ENCODE data around the gene CDYL. TPM values are rescaled to one million over a fixed set of nuclear protein-coding genes. Genes with fewer than 3 reads are reported as not detected.

The CDYL gene
- total and polyA plus RNA-seq, 8 donors, result 3.4 to 15.3 (median 10.2) TPM

GRCh38 chr6:4953440-4953839, 177.2 kb downstream of the CDYL start:
- no peak overlapping the region for H3K4me3 ChIP-seq
- H3K27ac ChIP-seq, result no peak overlapping the region
- 94 to 97% methylated on average over 12 of the region's 12 CpGs for WGBS, 2 donors
- ATAC-seq (no peak), DNase-seq (no peak), FAIRE-seq (no peak)
- intact Hi-C loops (cut with DNase I), result no loop called here
- no peaks in the 10 kb centered on the region for H3K27me3 ChIP-seq
- H3K4me1 ChIP-seq, result no peaks in the 10 kb centered on the region
- H3K36me3 ChIP-seq, result peaks cover 0 to 6% (median 0%) of the 10 kb centered on the region in 3 donors
- no peaks in the 10 kb centered on the region for H3K9me3 ChIP-seq
- no peak for TF ChIP-seq CTCF (IDR thresholded peaks at IDR 0.05)

GRCh38 chr6:4956625-4957024, 180.4 kb downstream of the CDYL start:
- no peak overlapping the region for H3K27ac ChIP-seq
- no peaks in the 10 kb centered on the region for H3K9me3 ChIP-seq
- no peak for FAIRE-seq
- no peaks in the 10 kb centered on the region for H3K27me3 ChIP-seq
- 84 to 87% methylated on average over 5 of the region's 5 CpGs for WGBS, 2 donors
- peaks cover 0 to 6% (median 0%) of the 10 kb centered on the region in 3 donors for H3K36me3 ChIP-seq
- no peak for ATAC-seq
- no peak for TF ChIP-seq CTCF (IDR thresholded peaks at IDR 0.05)
- DNase-seq, result no peak
- intact Hi-C loops (cut with DNase I), result no loop called here
- no peaks in the 10 kb centered on the region for H3K4me1 ChIP-seq
- H3K4me3 ChIP-seq, result no peak overlapping the region

GRCh38 chr6:4957521-4958231, 181.5 kb downstream of the CDYL start:
- ATAC-seq, result peak in 1 of 4 donors; percentile 35
- no peaks in the 10 kb centered on the region for H3K9me3 ChIP-seq
- DNase-seq, result no peak
- H3K36me3 ChIP-seq, result peaks cover 0 to 6% (median 0%) of the 10 kb centered on the region in 3 donors
- no peaks in the 10 kb centered on the region for H3K4me1 ChIP-seq
- no peak overlapping the region for H3K4me3 ChIP-seq
- H3K27ac ChIP-seq, result no peak overlapping the region
- no peak for FAIRE-seq
- TF ChIP-seq CTCF (IDR thresholded peaks at IDR 0.05), result no peak
- intact Hi-C loops (cut with DNase I), result no loop called here
- WGBS, 2 donors, result 47 to 55% methylated on average over 9 of the region's 9 CpGs
- no peaks in the 10 kb centered on the region for H3K27me3 ChIP-seq

- intact Hi-C loops (cut with DNase I), result no loop called here
- DNase-seq, result no peak
- no peak for ATAC-seq
- Histone ChIP-seq H3K27ac (no peak overlapping the region), H3K9me3 (no peaks in the 10 kb centered on the region), H3K27me3 (no peaks in the 10 kb centered on the region), H3K4me3 (no peak overlapping the region), H3K4me1 (no peaks in the 10 kb centered on the region), H3K36me3 (peaks cover 0 to 5% (median 0%) of the 10 kb centered on the region in 3 donors)
- TF ChIP-seq CTCF (IDR thresholded peaks at IDR 0.05), result no peak
- WGBS, 2 donors, result 65 to 72% methylated on average over 3 of the region's 3 CpGs
- no peak for FAIRE-seq
Measured at GRCh38 chr6:4958624-4959023, 182.4 kb downstream of the CDYL start.
